Kidney epithelial cell (primary cell): ENCODE measurements around the gene ABTB2. TPM values are rescaled to one million over a fixed set of nuclear protein-coding genes. Genes with fewer than 3 reads are reported as not detected.

ENCODE experiments used
- DNase-seq: peaks from one replicate; pipeline ENCODE4 v3.0.0-alpha.2; 2010; ENCODE audit warnings: low read depth
- H3K27me3 ChIP-seq: 2 replicates; pipeline ENCODE4 v1.6.0; 2011; ENCODE audit warnings: low read length; ENCODE audit not compliant: control insufficient read depth, insufficient read depth
- H3K36me3 ChIP-seq: 2 replicates; pipeline ENCODE4 v1.5.1; 2011; ENCODE audit warnings: low read length; ENCODE audit not compliant: control insufficient read depth, insufficient read depth
- H3K4me3 ChIP-seq: 2 replicates; pipeline ENCODE4 v1.5.1; 2011; ENCODE audit warnings: low read depth, mild to moderate bottlenecking, control low read depth, low read length
- total RNA-seq: library from RNA; depleted of rRNA; stranded (reverse); fragments of >200 nt; gene quantifications from 2 replicates; pipeline ENCODE4 v1.2.3, GENCODE V29; 2015
- TF ChIP-seq, protein P1 (sequence below): IDR thresholded peaks from 2 replicates; pipeline ENCODE4 v1.5.1; 2011; ENCODE audit warnings: mild to moderate bottlenecking, moderate library complexity, low read length, control low read depth, inconsistent platforms; ENCODE audit not compliant: insufficient read depth, poor library complexity, severe bottlenecking

ABTB2 gene
- total RNA-seq, 1 donor from 2014 or later: 26.8 TPM

DNA sequence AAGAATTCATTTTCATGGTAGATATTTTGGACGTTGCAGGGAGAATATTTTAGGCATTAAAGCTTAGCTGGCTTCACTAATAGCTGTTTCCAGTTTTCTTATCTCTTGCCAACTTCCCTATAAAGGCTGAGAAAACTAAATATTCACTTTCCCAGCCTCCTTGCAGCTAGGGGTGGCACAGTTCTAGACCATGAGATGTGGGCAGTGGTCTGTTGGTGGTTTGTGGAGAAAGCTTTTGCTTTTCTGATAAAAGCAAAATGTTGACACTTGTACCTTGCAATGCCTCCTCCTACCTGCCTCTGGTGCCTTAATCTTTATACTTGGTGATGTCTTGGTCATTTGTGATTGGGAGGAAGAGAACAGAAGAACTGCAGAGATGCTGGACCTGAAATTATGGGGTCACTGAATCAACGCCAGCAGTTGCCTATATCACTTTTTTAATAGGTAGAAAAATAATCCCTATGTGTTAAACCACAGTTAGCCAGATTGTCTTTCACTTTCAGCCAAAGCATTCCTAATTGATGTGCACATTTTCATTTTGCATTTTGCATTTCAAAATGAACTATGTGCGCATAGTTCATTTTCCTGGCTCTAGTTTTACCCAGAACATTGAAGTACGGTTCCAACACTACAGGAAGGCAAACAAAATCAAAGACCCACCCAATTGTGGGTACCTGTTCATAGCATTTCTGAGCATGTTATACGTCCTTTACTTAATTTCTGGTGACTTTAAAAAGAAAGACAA lies 24.9 kb upstream of the ABTB2 start:
- Histone ChIP-seq H3K4me3 (no peak overlapping the region), H3K36me3 (no peaks in the 10 kb centered on the region), H3K27me3 (no peaks in the 10 kb centered on the region)
- DNase-seq: no peak
- TF ChIP-seq, protein P1, sequence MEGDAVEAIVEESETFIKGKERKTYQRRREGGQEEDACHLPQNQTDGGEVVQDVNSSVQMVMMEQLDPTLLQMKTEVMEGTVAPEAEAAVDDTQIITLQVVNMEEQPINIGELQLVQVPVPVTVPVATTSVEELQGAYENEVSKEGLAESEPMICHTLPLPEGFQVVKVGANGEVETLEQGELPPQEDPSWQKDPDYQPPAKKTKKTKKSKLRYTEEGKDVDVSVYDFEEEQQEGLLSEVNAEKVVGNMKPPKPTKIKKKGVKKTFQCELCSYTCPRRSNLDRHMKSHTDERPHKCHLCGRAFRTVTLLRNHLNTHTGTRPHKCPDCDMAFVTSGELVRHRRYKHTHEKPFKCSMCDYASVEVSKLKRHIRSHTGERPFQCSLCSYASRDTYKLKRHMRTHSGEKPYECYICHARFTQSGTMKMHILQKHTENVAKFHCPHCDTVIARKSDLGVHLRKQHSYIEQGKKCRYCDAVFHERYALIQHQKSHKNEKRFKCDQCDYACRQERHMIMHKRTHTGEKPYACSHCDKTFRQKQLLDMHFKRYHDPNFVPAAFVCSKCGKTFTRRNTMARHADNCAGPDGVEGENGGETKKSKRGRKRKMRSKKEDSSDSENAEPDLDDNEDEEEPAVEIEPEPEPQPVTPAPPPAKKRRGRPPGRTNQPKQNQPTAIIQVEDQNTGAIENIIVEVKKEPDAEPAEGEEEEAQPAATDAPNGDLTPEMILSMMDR: no peak

DNA sequence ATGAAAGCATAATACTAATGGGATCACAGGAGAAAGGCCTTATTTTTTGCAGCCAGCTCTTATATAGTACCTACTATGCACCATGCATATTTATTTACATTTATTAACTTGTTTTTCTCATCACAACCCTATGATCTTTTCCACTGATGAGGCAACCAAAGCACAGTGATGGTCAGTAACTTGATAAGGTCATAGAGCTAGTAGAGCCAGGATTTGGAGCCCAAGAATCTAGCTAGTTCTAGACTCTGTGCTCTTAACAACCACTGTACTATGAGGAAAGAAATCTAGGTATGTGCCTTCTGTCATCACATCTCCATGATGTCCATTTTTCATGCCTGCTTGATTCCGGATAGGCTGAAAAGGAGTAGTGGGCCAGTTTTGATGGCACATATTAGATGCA lies 24.0 kb upstream of the ABTB2 start:
- H3K36me3 ChIP-seq: no peaks in the 10 kb centered on the region
- TF ChIP-seq, protein P1: no peak
- H3K4me3 ChIP-seq: no peak overlapping the region
- H3K27me3 ChIP-seq: no peaks in the 10 kb centered on the region
- DNase-seq: no peak

DNA sequence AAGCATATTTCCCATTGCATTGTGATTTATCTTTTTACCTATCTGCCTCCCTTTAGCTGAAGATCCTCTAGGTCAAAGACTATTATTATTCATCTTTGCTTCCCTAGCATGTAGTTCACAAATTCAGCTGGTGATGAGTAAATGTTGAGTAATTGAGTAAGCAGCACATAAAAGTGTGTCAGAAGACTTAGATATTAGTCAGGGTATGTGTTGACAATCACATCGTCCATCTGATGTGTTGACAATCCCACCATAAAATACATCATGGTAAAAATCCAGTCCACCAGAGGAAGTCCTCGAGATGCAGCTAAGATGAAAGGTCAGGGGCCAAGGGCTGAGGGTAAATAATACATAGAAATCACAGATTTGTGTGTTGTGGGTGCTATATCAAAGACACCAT lies 22.9 kb upstream of the ABTB2 start:
- no peak for DNase-seq
- Histone ChIP-seq H3K27me3 (no peaks in the 10 kb centered on the region), H3K36me3 (no peaks in the 10 kb centered on the region), H3K4me3 (no peak overlapping the region)
- TF ChIP-seq, protein P1: no peak

DNA sequence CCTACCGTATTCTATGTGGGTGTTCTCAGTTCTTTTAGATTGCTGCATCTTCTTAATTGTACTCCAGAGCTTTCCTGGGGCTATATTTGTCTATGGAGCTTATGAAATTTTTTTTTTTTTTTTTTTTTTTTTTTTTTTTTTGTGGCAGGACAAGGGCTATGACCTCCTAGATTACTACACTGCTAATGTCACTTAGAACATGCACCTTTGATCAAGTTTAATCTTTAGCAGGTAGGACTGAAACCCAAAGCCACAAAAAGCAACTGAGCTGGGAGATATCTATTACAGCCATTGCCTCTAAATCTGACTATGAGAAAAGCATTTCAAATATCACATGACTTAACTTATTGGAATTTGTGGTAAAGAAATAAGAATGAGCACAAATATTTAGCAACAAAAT lies 21.7 kb upstream of the ABTB2 start:
- no peak for DNase-seq
- Histone ChIP-seq H3K36me3 (no peaks in the 10 kb centered on the region), H3K4me3 (no peak overlapping the region), H3K27me3 (no peaks in the 10 kb centered on the region)
- TF ChIP-seq, protein P1: no peak

DNA sequence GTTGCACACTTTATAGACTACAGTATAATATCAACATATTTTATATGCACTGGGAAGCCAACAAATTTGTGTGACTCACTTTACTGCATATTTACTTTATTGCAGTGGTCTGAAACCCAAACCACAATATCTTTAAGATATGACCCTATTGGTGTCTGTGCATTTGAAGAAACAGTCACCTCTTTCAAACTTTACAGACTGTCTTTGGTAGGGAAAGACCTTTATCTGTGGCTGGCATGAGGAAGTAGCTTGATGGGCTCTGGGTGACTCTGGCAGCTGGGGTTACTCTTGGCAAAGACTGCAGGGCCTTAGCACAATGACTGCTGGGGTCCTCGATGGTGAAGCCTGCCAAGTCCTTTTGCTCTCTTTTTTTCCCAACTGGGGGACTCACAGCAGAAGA lies 21.3 kb upstream of the ABTB2 start:
- Histone ChIP-seq H3K36me3 (no peaks in the 10 kb centered on the region), H3K27me3 (no peaks in the 10 kb centered on the region), H3K4me3 (no peak overlapping the region)
- DNase-seq: no peak
- TF ChIP-seq, protein P1: no peak

DNA sequence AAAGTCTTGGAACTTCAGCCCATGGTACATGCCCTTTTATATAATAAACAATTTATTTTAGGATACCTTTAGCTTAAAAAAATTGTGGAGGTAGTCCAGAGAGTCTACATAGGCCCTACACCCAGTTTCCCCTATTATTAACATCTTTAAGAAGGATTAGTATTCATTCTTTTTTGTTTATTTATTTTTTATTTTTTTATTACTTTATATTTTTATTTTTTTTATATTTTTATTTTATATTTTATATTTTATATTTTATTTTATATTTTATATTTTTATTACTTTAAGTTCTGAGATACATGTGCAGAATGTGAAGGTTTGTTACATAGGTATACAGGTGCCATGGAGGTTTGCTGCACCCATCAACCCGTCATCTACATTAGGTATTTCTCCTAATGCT lies 15.9 kb upstream of the ABTB2 start:
- Histone ChIP-seq H3K36me3 (no peaks in the 10 kb centered on the region), H3K4me3 (no peak overlapping the region), H3K27me3 (no peaks in the 10 kb centered on the region)
- no peak for DNase-seq
- TF ChIP-seq, protein P1: no peak
